Mesenchymal stem cell (in vitro differentiated cells and primary cell): ENCODE measurements around the gene MACROD1.

ENCODE experiments used
- DNase-seq: peaks from one replicate; pipeline ENCODE4 v3.0.0-alpha.2; 2013
- H2AFZ ChIP-seq: one replicate; pipeline ENCODE4 v1.6.1; 2013; ENCODE audit warnings: low read depth, mild to moderate bottlenecking, control low read depth, inconsistent platforms, low read length, moderate library complexity
- H2AK5ac ChIP-seq: 2 replicates; pipeline ENCODE4 v1.6.1; 2013; ENCODE audit warnings: low read length, moderate library complexity, mild to moderate bottlenecking, inconsistent platforms; ENCODE audit not compliant: severe bottlenecking
- H2BK120ac ChIP-seq: one replicate; pipeline ENCODE4 v1.6.1; 2013; ENCODE audit warnings: low read depth, mild to moderate bottlenecking, inconsistent platforms, low read length, moderate library complexity
- H2BK12ac ChIP-seq, 2 experiments: one replicate each; pipeline ENCODE4 v1.6.1; 2013; ENCODE audit warnings: inconsistent platforms in 2 of 2, low read length in 2 of 2, mild to moderate bottlenecking in 2 of 2, moderate library complexity in 2 of 2, control low read depth in 1 of 2
- H2BK15ac ChIP-seq: one replicate; pipeline ENCODE4 v1.6.1; 2013; ENCODE audit warnings: mild to moderate bottlenecking, low read depth, inconsistent platforms; ENCODE audit not compliant: poor library complexity, severe bottlenecking
- H2BK5ac ChIP-seq: 2 replicates; pipeline ENCODE4 v1.6.1; 2013; ENCODE audit warnings: low read depth, mild to moderate bottlenecking, low read length, control low read depth, inconsistent platforms; ENCODE audit not compliant: poor library complexity, severe bottlenecking
- H3K14ac ChIP-seq, 2 experiments: one replicate each; pipeline ENCODE4 v1.6.1; 2013; ENCODE audit warnings: inconsistent platforms in 2 of 2, low read length in 2 of 2, control low read depth in 1 of 2, mild to moderate bottlenecking in 1 of 2, moderate library complexity in 1 of 2
- H3K18ac ChIP-seq, 2 experiments: one replicate each; pipeline ENCODE4 v1.6.1; 2013; ENCODE audit warnings: inconsistent platforms in 2 of 2, low read length in 2 of 2, control low read depth in 1 of 2, low read depth in 1 of 2, mild to moderate bottlenecking in 1 of 2
- H3K23ac ChIP-seq, 2 experiments: one replicate each; pipeline ENCODE4 v1.6.1; 2013; ENCODE audit warnings: inconsistent platforms in 2 of 2, low read length in 2 of 2, mild to moderate bottlenecking in 2 of 2, moderate library complexity in 2 of 2, control low read depth in 1 of 2
- H3K27ac ChIP-seq: 2 replicates; pipeline ENCODE4 v1.5.1; 2013; ENCODE audit warnings: mild to moderate bottlenecking, moderate library complexity, low read length, control low read depth, inconsistent platforms; ENCODE audit not compliant: poor library complexity, severe bottlenecking
- H3K27me3 ChIP-seq, 2 experiments: 2 replicates each; pipeline versions ENCODE4 v1.6.1 to v1.7.0; 2013; ENCODE audit warnings: low read length in 2 of 2, mild to moderate bottlenecking in 2 of 2, moderate library complexity in 2 of 2, control low read depth in 1 of 2, inconsistent platforms in 1 of 2; ENCODE audit not compliant: control insufficient read depth in 1 of 2, insufficient read depth in 1 of 2
- H3K36me3 ChIP-seq, 2 experiments: 2 replicates each; pipeline versions ENCODE4 v1.6.1 to v1.7.0; 2013; ENCODE audit warnings: low read length in 2 of 2, control low read depth in 1 of 2, inconsistent platforms in 1 of 2, low read depth in 1 of 2, mild to moderate bottlenecking in 1 of 2; ENCODE audit not compliant: insufficient read depth in 2 of 2, control insufficient read depth in 1 of 2
- H3K4ac ChIP-seq, 2 experiments: one replicate each; pipeline ENCODE4 v1.6.1; 2013; ENCODE audit warnings: inconsistent platforms in 2 of 2, low read length in 2 of 2, mild to moderate bottlenecking in 2 of 2, moderate library complexity in 2 of 2, control low read depth in 1 of 2, low read depth in 1 of 2
- H3K4me1 ChIP-seq: 2 replicates; pipeline ENCODE4 v1.6.1; 2013; ENCODE audit warnings: low read depth, low read length, control low read depth; ENCODE audit not compliant: control insufficient read depth, insufficient read depth
- H3K4me2 ChIP-seq: 2 replicates; pipeline ENCODE4 v1.6.1; 2013; ENCODE audit warnings: low read length, mild to moderate bottlenecking, inconsistent platforms; ENCODE audit not compliant: poor library complexity, severe bottlenecking
- H3K4me3 ChIP-seq, 2 experiments: 2 replicates each; pipeline versions ENCODE4 v1.5.1 to v1.7.0; 2013; ENCODE audit warnings: low read length in 2 of 2, mild to moderate bottlenecking in 2 of 2, control low read depth in 1 of 2, low read depth in 1 of 2; ENCODE audit not compliant: insufficient read depth in 1 of 2
- H3K79me1 ChIP-seq: replicated peaks from 2 replicates; pipeline ENCODE4 v1.6.1; 2013; ENCODE audit warnings: mild to moderate bottlenecking, control low read depth, low read length, inconsistent platforms; ENCODE audit not compliant: poor library complexity, severe bottlenecking
- H3K9ac ChIP-seq: 2 replicates; pipeline ENCODE4 v1.7.0; 2013; ENCODE audit warnings: mild to moderate bottlenecking, low read length, moderate library complexity
- H3K9me3 ChIP-seq: 2 replicates; pipeline ENCODE4 v1.7.0; 2013; ENCODE audit warnings: mild to moderate bottlenecking, low read length; ENCODE audit not compliant: control insufficient read depth
- H4K8ac ChIP-seq: one replicate; pipeline ENCODE4 v1.6.1; 2013; ENCODE audit warnings: inconsistent platforms, mild to moderate bottlenecking, low read length, moderate library complexity
- H4K91ac ChIP-seq: one replicate; pipeline ENCODE4 v1.6.1; 2013; ENCODE audit warnings: mild to moderate bottlenecking, low read length, inconsistent platforms
- WGBS: methylation state at CpG from one replicate; pipeline ENCODE4 v1.1.7; 2013; ENCODE audit warnings: mixed read lengths; 5-methylcytosine and 5-hydroxymethylcytosine counted together

MACROD1 gene

GRCh38 chr11:64005691-64006090 is 160.2 kb downstream of the MACROD1 start:
- H3K9me3 ChIP-seq, result no peaks in the 10 kb centered on the region
- H3K27ac ChIP-seq, result no peak overlapping the region
- H3K14ac ChIP-seq, result no peak overlapping the region
- no peak overlapping the region for H2BK15ac ChIP-seq
- no peak overlapping the region for H4K91ac ChIP-seq
- no peak overlapping the region for H2AK5ac ChIP-seq
- no peak overlapping the region for H4K8ac ChIP-seq
- H2BK12ac ChIP-seq, result no peak overlapping the region
- H2BK5ac ChIP-seq, result no peak overlapping the region
- no peak overlapping the region for H3K4ac ChIP-seq
- no peak overlapping the region for H3K18ac ChIP-seq
- H3K27me3 ChIP-seq, result peaks cover 5 to 9% of the 10 kb centered on the region in 2 experiments
- peaks cover 0 to 3% of the 10 kb centered on the region in 2 experiments for H3K36me3 ChIP-seq
- no peak overlapping the region for H3K23ac ChIP-seq
- no peak overlapping the region for H2AFZ ChIP-seq
- no peak overlapping the region for H3K4me2 ChIP-seq
- H3K4me3 ChIP-seq, result no peak overlapping the region
- no peak for DNase-seq
- no peak overlapping the region for H3K9ac ChIP-seq
- H3K79me1 ChIP-seq, result no peaks in the 10 kb centered on the region
- H3K4me1 ChIP-seq, result peaks cover 47% of the 10 kb centered on the region
- 94% methylated on average over 4 of the region's 4 CpGs for WGBS
- H2BK120ac ChIP-seq, result no peak overlapping the region

DNA sequence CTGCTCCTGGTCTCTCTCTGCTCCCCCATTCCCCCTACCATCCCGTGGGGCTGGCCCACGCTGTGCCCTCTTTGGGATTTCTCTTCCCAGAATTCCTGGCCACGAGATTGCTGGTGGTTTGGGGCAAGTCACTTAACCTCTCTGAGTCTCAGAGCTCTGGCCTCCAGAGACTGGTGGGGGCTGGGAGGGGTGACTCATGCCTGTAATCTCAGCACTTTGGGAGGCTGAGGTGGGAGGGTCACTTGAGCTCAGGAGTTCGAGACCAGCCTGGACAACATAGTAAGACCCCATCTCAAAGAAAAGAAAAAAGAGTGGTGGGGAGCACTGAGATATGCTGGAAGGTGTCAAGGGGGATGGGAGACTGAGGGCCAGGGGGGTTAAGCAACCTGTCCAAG is 161.3 kb downstream of the MACROD1 start:
- peak; percentile 27 for DNase-seq
- H3K23ac ChIP-seq, result no peak overlapping the region
- no peak overlapping the region for H2AFZ ChIP-seq
- no peak overlapping the region for H2BK12ac ChIP-seq
- no peak overlapping the region for H3K4me3 ChIP-seq
- H3K4me2 ChIP-seq, result no peak overlapping the region
- peak overlapping the region in 1 of 2 experiments; percentile 25 for H3K18ac ChIP-seq
- H2BK5ac ChIP-seq, result no peak overlapping the region
- H3K4ac ChIP-seq, result no peak overlapping the region
- H3K9ac ChIP-seq, result no peak overlapping the region
- no peak overlapping the region for H2BK120ac ChIP-seq
- H4K91ac ChIP-seq, result no peak overlapping the region
- H3K9me3 ChIP-seq, result no peaks in the 10 kb centered on the region
- WGBS, result 75% methylated on average over 4 of the region's 4 CpGs
- no peak overlapping the region for H3K14ac ChIP-seq
- H3K27me3 ChIP-seq, result peaks cover 5 to 9% of the 10 kb centered on the region in 2 experiments
- H4K8ac ChIP-seq, result no peak overlapping the region
- no peak overlapping the region for H2BK15ac ChIP-seq
- H2AK5ac ChIP-seq, result no peak overlapping the region
- no peaks in the 10 kb centered on the region for H3K79me1 ChIP-seq
- H3K27ac ChIP-seq, result no peak overlapping the region
- peaks cover 0 to 3% of the 10 kb centered on the region in 2 experiments for H3K36me3 ChIP-seq
- H3K4me1 ChIP-seq, result peaks cover 57% of the 10 kb centered on the region

- no peak overlapping the region for H2AFZ ChIP-seq
- H3K23ac ChIP-seq, result no peak overlapping the region
- H2BK5ac ChIP-seq, result no peak overlapping the region
- H3K27ac ChIP-seq, result peak overlapping the region; percentile 29
- no peak overlapping the region for H3K9ac ChIP-seq
- H3K79me1 ChIP-seq, result no peaks in the 10 kb centered on the region
- H4K91ac ChIP-seq, result peak overlapping the region; percentile 75
- H3K4ac ChIP-seq, result no peak overlapping the region
- DNase-seq, result peak; percentile 22
- no peak overlapping the region for H3K14ac ChIP-seq
- WGBS, result 75% methylated on average over 21 of the region's 23 CpGs
- peak overlapping the region; percentile 34 for H2AK5ac ChIP-seq
- H2BK120ac ChIP-seq, result no peak overlapping the region
- H3K18ac ChIP-seq, result peak overlapping the region in 1 of 2 experiments; percentile 68
- H2BK12ac ChIP-seq, result peak overlapping the region in 1 of 2 experiments; percentile 71
- no peak overlapping the region for H3K4me3 ChIP-seq
- H3K4me2 ChIP-seq, result no peak overlapping the region
- peaks cover 0 to 6% of the 10 kb centered on the region in 2 experiments for H3K36me3 ChIP-seq
- H2BK15ac ChIP-seq, result peak overlapping the region; percentile 36
- peak overlapping the region; percentile 58 for H4K8ac ChIP-seq
- H3K9me3 ChIP-seq, result no peaks in the 10 kb centered on the region
- peaks cover 62% of the 10 kb centered on the region for H3K4me1 ChIP-seq
- H3K27me3 ChIP-seq, result peaks cover 5 to 9% of the 10 kb centered on the region in 2 experiments
Observed at GRCh38 chr11:64003807-64004589, 161.9 kb downstream of the MACROD1 start.

- no peak overlapping the region for H3K14ac ChIP-seq
- no peak overlapping the region for H3K23ac ChIP-seq
- peak overlapping the region; percentile 18 for H4K91ac ChIP-seq
- H3K4me2 ChIP-seq, result no peak overlapping the region
- peaks cover 15 to 28% of the 10 kb centered on the region in 2 experiments for H3K36me3 ChIP-seq
- H3K4me3 ChIP-seq, result peak overlapping the region in 1 of 2 experiments; percentile 70
- H3K4me1 ChIP-seq, result peaks cover 56% of the 10 kb centered on the region
- no peak overlapping the region for H4K8ac ChIP-seq
- peak overlapping the region in 1 of 2 experiments; percentile 58 for H3K18ac ChIP-seq
- no peaks in the 10 kb centered on the region for H3K9me3 ChIP-seq
- no peak overlapping the region for H3K4ac ChIP-seq
- peaks cover 4 to 9% of the 10 kb centered on the region in 2 experiments for H3K27me3 ChIP-seq
- no peak overlapping the region for H2BK15ac ChIP-seq
- WGBS, result 45% methylated on average over 22 of the region's 23 CpGs
- H2BK5ac ChIP-seq, result no peak overlapping the region
- H2AFZ ChIP-seq, result no peak overlapping the region
- H2BK12ac ChIP-seq, result no peak overlapping the region
- peak; percentile 31 for DNase-seq
- H2AK5ac ChIP-seq, result peak overlapping the region; percentile 13
- no peak overlapping the region for H3K27ac ChIP-seq
- H2BK120ac ChIP-seq, result peak overlapping the region; percentile 62
- H3K79me1 ChIP-seq, result peaks cover 4% of the 10 kb centered on the region
- peak overlapping the region; percentile 3 for H3K9ac ChIP-seq
Observed at GRCh38 chr11:64001484-64002420, 164.2 kb downstream of the MACROD1 start.
